ENCODE results near the gene SGCE.
"Not testable (repeated sequence)": the region's sequence is repeated elsewhere in the genome, so short reads cannot be mapped to it uniquely, and the experiment has no call there.

SGCE gene

GRCh38 chr7:94655848-94656657 lies at the start of gene SGCE:
Gene SGCE, minus strand, starts transcription at chr7:94656133. Its CDS starts 35 bp downstream, at chr7:94656098.
- DNase-seq, result peak; percentile 6

- not testable (repeated sequence) for DNase-seq
These were observed 49.5 kb upstream of the SGCE start for GRCh38 chr7:94705155-94706021.

GRCh38 chr7:94701555-94701973 lies 45.6 kb upstream of the SGCE start:
- no peak for DNase-seq

GRCh38 chr7:94700926-94701554 lies 45.1 kb upstream of the SGCE start:
- DNase-seq, result no peak

- DNase-seq, result no peak
These were observed 42.3 kb upstream of the SGCE start for GRCh38 chr7:94698275-94698674.

- DNase-seq, result no peak
These were observed 41.4 kb upstream of the SGCE start for GRCh38 chr7:94697035-94697974.

GRCh38 chr7:94687810-94688209 lies 31.9 kb upstream of the SGCE start:
- no peak for DNase-seq

GRCh38 chr7:94687076-94687475 lies 31.1 kb upstream of the SGCE start:
- no peak for DNase-seq

- no peak for DNase-seq
These were observed 27.1 kb upstream of the SGCE start for GRCh38 chr7:94683066-94683465.

GRCh38 chr7:94679358-94679757 lies 23.4 kb upstream of the SGCE start:
- DNase-seq, result no peak

GRCh38 chr7:94676431-94676830 lies 20.5 kb upstream of the SGCE start:
- DNase-seq, result no peak

GRCh38 chr7:94675356-94675755 lies 19.4 kb upstream of the SGCE start:
- DNase-seq, result no peak

- DNase-seq, result no peak
These were observed 15.7 kb upstream of the SGCE start for GRCh38 chr7:94671444-94672235.

GRCh38 chr7:94669773-94670495 lies 14.0 kb upstream of the SGCE start:
- DNase-seq, result no peak

GRCh38 chr7:94666879-94667587 lies 11.1 kb upstream of the SGCE start:
- DNase-seq, result no peak

GRCh38 chr7:94665426-94665825 lies 9.5 kb upstream of the SGCE start:
- DNase-seq, result no peak

- DNase-seq, result no peak
These were observed 8.1 kb upstream of the SGCE start for GRCh38 chr7:94664023-94664422.

- DNase-seq, result no peak
These were observed 6.6 kb upstream of the SGCE start for GRCh38 chr7:94662548-94662947.

- no peak for DNase-seq
These were observed 4.1 kb upstream of the SGCE start for GRCh38 chr7:94660006-94660405.

- DNase-seq, result no peak
These were observed 2.9 kb upstream of the SGCE start for GRCh38 chr7:94658826-94659225.
